SIG-M5 treated with dmso at 0.1 percent for 504 hours (cell line): ENCODE measurements around the gene SLC17A9.

Experiments used
- DNase-seq: peaks from one replicate; lab custom pipeline; 2025; ENCODE audit not compliant: unreplicated experiment; lab: John Stamatoyannopoulos, UW

SLC17A9 gene

GRCh38 chr20:62952373-62952967 lies at the start of gene SLC17A9:
SLC17A9 (plus strand) TSS chr20:62952709; CDS start chr20:62952831, 122 bp downstream.
- DNase-seq: peak; percentile 75

GRCh38 chr20:62902926-62903615 lies 49.4 kb upstream of the SLC17A9 start:
- DNase-seq: no peak

- DNase-seq: no peak
Observed at GRCh38 chr20:62905536-62906117, 46.9 kb upstream of the SLC17A9 start.

- DNase-seq: no peak
Observed at GRCh38 chr20:62906209-62906608, 46.3 kb upstream of the SLC17A9 start.

- DNase-seq: no peak
Observed at GRCh38 chr20:62906647-62907375, 45.7 kb upstream of the SLC17A9 start.

GRCh38 chr20:62907384-62908317 lies 44.9 kb upstream of the SLC17A9 start:
- no peak for DNase-seq

GRCh38 chr20:62908971-62909791 lies 43.3 kb upstream of the SLC17A9 start:
- no peak for DNase-seq

- no peak for DNase-seq
Observed at GRCh38 chr20:62910217-62910766, 42.2 kb upstream of the SLC17A9 start.

GRCh38 chr20:62910777-62911497 lies 41.6 kb upstream of the SLC17A9 start:
- DNase-seq: no peak

GRCh38 chr20:62911701-62912280 lies 40.7 kb upstream of the SLC17A9 start:
- DNase-seq: no peak

GRCh38 chr20:62913043-62913630 lies 39.4 kb upstream of the SLC17A9 start:
- no peak for DNase-seq

- no peak for DNase-seq
Observed at GRCh38 chr20:62914436-62914835, 38.1 kb upstream of the SLC17A9 start.

GRCh38 chr20:62914970-62915457 lies 37.5 kb upstream of the SLC17A9 start:
- peak; percentile 36 for DNase-seq

GRCh38 chr20:62916703-62917476 lies 35.6 kb upstream of the SLC17A9 start:
- no peak for DNase-seq

- no peak for DNase-seq
Observed at GRCh38 chr20:62917720-62918119, 34.8 kb upstream of the SLC17A9 start.

- DNase-seq: no peak
Observed at GRCh38 chr20:62918147-62918546, 34.4 kb upstream of the SLC17A9 start.

GRCh38 chr20:62918831-62919230 lies 33.7 kb upstream of the SLC17A9 start:
- DNase-seq: no peak
